HG02852 (cell line): Measurements from ENCODE around the gene TRAF3IP1.
"Not testable (repeated sequence)": the region's sequence is repeated elsewhere in the genome, so short reads cannot be mapped to it uniquely, and the experiment has no call there.

Experiments
- ATAC-seq: cut with Tn5 transposase; IDR thresholded peaks from one replicate; pipeline ENCODE4 v1.9.1; 2021; ENCODE audit warnings: mild to moderate bottlenecking, moderate library complexity; ENCODE audit not compliant: unreplicated experiment

Gene TRAF3IP1

DNA sequence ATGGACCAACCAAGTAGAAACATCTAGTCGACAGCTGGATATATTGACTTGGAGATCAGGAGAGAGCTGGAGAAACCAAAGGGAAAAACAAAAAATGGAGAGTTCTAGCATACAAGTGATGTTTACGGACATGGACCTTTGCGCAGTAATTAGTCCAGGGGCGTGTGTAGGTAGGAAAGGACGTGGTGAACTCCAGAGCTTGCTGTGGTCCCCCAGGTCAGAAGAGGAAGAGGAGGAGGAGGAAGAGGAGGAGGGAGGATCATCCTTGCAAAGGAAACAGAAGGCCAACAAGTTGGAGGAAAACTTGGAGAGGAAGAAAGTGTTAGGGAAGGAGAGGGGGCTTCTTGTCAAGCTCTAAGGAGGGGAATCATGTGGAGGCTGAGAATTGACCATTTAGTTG lies 17.5 kb downstream of the TRAF3IP1 start:
- no peak for ATAC-seq

DNA sequence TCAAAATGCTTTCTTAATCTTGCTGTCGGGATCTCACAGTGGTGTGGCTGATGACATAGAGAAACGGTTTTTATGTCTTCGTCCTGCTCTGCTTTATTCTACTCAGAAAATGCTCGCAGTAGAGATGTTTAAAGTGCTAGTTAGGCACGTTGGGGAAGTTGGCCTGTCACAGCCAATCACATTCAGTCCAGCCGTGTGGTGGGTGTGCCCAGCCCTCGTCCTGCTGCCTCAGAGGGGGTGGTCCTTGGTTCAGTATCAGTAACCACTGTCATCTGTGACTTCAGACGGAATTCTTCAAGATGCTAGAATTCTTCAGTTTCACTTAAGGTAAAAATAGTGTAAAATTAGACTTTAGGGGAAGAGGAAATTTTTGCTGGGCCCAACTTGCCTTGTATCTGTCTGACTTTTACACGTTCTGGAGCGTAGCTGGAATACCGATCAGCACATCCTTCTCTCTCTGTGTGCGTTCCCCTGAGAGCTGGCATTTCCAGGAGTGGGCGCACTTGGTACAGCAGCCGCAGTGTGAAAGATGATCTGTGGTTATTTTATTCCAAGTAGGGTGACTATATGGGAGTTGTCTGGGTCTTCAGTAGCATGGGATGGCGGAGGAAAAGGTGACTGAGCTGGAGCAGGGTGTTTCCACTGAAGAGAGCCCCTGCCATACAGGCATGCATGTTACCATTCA lies 18.5 kb downstream of the TRAF3IP1 start:
- no peak for ATAC-seq

DNA sequence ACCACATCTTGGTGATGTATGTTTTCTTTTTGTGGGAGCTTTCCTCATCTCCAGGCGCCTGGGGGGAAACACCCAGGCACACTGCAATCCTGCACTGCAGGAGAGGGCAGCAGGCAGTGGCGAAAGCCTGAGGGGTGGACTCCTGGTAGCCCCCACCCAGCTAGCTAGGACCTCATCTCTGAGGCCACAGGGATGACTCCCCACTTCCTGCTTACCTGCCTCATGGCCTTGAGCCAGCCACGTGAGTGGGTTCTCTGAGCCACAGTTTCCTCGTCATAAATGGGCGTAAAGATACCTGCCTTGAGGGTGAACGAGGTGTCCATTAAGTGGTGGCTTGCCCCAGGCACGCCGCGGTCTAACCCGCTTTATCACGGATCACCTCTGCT lies 19.1 kb downstream of the TRAF3IP1 start:
- no peak for ATAC-seq

DNA sequence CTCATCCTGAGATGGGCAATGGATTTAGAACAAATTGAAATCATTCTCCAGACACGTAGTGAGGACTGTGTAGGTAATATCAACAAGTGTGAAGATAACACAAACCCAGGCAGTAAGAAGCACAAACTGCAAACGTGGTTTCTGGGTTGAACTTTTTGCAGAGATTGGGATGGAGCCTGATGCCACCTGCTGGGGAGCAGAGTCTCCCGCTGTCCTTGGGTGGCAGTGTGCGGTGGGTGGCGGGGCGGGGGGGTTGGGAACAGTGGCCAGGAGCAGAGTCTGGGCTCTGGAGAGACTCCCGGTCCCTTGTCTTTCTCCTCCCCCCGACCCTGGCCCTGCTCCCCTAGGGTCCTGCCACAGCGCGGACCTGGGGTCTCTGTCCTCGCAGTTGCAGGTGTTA lies 19.5 kb downstream of the TRAF3IP1 start:
- no peak for ATAC-seq

DNA sequence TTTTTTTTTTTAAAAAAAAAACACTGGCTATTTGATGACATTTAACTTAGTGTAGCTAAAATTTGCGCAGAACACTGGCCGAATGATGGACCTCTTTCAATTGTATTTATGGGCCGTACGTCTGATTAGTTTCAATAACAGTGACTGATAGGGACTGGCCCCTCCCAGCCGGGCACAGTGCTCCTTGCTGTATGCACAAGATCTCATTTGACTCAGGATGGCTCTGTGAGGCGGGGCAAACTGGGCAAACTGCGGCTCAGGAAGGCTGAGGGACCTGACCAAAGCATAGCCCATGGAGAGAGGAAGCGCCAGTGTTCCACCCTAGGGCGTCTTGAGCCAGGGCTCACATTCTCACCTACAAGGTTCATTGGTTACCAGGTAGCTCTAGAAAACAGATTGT lies 21.2 kb downstream of the TRAF3IP1 start:
- ATAC-seq, result no peak

DNA sequence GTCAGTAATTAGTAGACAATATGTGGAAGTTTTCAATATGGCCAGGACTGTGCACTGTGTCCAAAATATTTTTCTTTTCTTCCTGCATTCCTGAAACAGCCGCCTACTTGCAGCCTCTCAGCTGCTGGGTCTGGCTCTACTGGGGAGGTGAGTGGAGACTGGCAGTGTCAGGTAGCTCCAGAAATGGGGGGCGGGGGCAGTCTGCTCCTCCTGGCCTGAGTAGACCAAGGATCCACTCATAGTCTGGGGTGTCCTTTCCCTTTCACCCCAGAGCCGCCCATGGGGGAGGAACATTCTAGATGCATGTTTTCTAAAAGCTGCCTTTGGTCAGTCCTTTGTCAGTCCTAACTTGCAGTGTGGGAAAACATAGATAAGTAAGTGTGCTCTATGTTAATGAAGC lies 23.7 kb downstream of the TRAF3IP1 start:
- no peak for ATAC-seq

DNA sequence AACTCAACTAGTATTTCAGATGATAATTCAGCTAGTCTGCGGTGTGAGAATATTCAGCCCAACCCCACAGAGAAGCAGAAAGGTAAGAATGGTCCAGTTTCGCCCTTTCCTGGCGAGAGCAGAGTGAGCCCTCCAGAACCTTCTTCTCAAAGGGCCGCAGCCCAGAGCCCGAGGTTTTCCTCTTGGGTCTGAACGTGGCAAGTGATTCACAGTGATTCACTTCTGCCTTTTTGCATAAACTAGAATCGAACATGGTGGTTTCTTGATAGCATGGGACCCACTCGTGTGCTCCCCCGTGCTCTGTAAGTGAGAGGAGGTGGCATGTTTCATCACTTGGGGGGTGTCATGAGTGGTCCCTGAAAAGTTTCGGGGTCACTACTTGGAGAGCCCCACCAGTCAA lies 24.2 kb downstream of the TRAF3IP1 start:
- ATAC-seq, result no peak

DNA sequence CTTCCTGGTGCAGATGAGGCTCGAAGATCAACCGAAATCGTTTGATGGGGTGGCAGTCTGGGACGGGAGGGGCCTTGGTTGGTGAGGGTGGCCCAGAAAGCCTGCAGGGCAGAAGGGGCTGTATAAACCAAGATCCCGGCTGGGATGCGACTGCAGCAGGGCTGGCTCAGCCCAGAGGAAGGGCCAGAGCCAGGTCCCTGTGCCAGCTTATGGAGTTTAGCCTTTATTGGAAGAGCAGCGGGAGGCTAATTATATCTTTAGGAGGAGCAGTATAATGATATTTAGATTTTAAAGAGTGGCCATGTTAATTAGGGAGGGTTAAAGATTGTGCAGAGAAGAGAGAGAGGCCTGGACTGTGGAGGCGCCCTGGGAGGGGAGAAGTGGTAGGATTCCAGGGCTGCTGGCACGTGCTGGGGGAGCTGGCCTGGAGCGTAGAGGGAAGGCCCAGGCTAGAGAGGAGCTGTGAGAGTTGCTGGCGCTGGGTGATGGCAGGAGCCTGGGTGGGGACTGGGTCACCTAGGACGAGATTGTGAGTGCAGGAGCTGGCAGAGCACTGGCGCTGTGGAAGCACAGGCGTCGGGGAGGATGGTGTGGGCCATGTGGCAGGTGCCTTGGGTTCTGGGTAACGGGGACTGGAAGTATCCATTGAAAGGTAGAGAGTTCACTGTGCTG lies 25.1 kb downstream of the TRAF3IP1 start:
- ATAC-seq, result no peak

DNA sequence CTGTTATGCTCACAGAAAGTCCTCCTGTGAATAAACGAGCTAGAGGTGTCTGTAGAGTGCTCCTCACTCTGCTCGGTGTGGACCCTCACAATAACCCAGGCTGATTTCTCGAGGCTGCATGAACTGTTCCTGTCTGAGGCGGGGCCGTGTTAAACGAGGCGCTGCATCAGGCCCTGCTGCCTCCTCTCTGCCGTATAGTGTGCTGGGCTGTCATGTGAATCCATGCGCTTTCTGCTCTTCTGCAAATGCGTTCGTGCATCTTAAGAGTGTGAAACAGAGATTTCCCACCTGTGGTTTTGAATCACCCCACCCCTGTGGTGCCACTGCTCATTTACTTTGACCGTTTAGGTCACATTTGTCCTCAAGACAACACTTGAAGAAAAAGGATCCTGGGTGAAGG lies 26.2 kb downstream of the TRAF3IP1 start:
- ATAC-seq, result no peak

DNA sequence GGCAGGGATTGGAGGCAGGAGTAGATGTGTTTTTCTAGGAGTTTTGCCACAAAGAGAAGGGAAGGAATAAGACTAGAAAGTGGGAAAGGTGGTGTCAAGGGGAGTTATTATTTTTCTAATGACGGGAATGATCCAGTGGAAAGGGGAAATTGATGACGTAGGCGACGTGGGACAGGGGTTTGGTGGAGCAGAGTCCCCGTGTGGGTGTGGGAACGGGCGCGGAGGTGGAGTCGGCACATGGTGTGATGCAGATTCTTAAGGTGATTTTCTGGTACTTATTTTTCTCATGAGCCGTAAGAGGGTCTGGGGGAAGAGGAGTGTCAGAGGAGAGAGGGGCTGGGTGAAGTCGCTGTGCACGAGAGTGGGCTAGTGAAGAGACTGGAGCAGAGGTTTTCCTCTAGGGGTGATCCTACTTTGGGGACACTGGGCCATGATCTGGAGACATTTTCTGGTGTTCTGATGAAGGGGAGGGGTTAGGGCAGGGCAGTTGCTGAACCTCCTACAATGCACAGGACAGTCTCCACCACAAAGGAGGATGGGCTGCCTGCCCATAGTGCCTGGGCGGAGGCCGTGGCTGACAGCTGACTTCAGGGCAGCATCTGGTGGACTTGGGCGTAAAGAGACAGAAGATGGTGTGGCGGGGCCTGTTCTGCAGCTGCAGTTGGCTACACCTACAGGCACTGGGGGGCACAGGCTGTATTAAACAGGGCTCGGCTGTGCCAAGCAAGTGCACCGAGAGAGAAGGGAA lies 30.0 kb downstream of the TRAF3IP1 start:
- no peak for ATAC-seq

DNA sequence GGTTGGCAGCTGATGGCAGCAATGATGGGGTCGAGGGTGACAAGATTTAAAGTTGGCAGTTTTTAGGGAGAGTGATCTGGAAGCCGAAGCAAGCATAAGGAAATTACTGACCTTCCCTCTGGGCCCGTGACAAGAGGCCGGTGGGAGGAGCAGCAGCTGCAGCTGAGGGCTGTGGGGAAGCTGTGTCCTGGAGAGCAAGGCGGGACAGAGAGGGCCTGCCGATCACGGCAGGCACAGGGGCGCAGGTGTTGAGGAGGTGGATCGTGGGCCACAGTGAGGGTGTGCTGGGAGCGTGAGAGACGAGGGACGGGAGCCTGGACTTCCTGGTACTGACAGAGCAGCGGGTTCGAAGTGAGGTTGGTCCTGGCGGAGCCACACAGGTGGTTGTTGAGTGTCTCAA lies 31.0 kb downstream of the TRAF3IP1 start:
- no peak for ATAC-seq

DNA sequence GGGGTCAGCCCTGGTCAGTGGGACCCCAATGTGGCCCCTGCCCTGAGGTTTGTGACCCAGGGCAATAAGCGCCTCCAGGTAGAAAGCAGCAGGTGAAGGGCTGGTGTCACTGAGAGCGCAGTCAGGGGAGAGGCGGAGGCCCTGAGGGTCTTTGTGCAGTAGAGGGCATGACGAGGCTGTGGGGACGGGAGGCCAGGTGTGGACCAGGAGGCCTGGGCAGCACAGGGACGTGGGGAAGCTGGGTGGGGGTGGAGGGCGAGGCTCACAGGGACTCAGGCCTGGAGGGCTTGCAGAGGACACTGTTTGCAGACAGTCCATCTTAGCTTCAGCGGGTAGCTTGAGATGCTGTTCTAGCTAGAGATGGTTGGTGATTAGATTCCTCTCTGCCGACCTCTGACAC lies 32.0 kb downstream of the TRAF3IP1 start:
- ATAC-seq, result no peak

DNA sequence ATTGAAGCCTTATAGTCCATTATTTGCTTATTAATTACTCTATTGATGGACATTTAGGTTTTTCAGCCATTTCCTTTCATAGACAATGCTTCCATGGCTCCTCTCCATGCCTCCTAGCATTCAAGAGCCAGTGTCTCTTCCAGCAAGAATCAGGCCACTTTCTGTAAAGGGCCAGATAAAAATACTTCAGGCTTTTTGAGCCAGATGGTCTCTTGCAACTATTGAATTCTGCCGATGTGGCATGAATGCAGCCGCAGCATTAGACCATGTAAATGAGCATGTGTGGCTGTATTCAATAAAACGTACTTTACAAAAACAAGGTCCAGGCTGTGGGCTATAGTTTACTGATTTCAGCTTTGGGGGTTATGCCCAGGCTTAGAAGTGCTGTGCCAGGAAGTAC lies 38.5 kb downstream of the TRAF3IP1 start:
- no peak for ATAC-seq

DNA sequence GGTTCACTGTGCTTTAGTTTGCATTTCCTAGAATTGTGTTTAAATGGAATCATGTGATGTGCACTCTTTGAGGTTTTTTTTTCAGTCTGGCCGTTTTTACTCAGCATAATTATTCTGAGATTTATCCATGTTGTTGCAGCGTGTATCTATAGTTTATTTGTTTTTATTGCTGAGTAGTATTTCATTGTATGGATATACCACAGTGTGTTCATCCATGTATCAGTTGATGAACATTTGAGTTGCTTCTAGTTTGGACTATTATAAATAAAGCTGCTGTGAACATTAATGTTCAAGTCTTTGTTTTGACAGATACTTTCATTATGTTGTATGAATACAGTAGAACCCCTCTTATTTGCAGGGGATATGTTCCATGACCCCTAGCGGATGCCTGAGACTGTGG lies 39.1 kb downstream of the TRAF3IP1 start:
- ATAC-seq, result no peak

DNA sequence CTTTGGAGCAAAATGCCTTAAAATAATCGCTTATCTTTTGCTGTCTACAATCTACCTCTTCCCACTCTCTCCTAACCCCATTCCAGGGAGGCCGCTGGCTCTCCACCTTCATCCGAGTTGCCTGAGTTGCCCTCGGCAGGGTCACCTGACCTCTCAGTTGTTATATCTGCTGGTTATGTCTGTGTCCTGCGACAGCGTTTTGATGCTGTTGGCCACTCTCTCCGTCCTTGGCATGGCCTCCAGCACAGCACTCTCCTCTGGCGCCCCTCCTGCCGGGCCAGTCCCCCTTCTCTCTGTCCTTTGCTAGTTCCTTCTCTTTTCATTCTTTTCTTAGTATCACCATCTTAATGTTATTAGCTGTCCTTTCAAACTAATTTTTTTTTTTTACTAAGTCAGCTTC lies 41.6 kb downstream of the TRAF3IP1 start:
- ATAC-seq, result no peak

DNA sequence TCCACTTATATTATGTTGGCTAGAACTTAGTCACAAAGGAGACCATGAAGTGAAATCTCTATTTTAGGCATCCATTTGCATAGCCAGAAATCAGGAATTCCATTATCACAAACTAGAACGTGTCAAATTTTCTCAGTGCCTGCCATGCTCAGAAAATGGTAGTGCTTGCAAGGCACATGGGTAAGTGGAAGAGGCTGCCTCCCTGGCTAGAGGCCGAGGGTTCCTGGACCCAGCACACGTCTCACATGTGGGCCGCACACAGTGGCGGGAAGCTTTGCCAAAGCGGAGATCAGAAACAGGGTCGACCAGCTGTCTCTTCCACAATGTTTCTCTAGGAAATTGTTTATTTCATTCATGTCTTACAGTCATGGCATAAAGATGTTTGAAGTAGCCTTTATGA lies 42.3 kb downstream of the TRAF3IP1 start:
- ATAC-seq, result no peak

DNA sequence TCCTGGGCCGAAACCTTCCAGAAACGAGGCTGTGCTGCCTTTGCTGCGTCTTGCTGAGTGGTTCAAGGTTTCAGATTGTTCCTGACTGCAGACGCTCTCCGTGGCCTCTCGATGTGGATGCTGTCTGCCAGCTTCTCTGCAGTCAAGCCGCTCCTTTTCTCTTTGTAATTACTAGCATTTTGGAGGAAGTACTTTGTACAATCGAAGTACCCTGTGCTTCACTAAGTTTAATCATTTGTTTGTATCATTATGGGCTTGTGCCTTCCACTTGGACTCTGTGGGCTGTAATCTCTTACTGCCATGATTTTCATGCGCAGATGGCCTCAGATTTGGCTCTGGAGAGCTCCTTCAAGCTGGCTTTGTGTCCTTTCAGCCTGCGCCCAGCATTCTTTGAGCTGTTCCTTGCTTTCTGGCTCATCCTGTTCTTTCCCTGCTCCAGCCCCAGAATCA lies 49.3 kb downstream of the TRAF3IP1 start:
- no peak for ATAC-seq

DNA sequence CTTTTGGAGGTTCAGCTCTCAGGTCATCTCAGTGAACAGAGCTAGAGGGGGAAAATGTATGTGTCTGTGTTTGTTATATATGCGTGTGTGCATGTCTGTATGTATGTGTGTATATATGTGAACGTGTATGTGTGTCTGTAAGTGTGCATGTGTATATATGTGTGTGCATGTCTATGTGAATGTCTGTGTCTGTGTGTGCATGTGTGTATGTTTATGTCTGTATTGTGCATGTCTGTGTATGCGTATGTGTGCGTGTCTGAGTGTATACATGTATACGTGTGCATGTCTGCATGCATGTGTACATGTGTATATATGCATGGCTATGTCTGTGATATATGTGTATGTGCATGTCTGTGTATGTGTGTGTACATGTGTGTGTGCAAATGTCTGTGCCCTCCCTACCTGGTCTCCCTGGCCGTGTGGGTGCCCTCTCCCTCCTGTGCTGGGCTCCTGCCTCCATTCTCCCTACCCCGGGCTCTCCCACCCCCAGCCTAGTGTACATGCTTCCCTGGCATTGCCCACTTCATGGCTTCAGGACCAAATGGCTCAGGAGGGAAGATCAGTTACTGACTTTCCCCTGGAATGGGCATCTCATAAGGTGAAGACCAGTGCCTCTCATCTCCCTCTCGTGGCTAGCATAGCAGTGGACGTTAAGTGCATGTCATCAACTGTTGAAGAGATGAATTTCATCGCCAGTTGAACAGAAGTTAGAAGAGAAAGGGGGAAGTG lies 49.9 kb downstream of the TRAF3IP1 start:
- no peak for ATAC-seq

DNA sequence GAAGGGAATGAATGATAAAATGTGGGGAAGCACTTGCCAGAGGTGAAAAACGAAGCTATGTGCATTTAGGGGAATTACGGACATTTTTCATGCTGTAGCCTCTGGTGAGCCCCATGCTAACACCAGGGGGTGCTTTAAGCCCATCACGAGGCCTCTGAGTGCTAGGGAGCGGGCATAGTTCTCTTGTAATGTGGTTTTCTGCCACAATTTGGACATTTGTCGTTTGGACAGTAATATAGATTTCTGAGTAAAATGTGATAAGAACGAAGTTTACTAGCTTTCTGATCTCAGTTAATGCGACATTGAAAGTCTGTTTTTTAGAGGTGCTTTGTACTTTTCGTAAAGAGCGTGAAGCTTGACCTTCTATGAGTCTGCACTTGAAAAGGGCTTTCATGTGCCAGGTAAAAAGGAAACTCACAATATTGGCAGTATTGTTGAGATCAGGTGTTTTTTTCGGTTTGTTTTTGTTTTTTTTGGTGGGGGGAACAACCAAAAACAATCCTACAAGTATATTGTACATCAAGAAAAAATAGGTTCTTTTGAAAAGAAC lies 50.6 kb downstream of the TRAF3IP1 start:
- no peak for ATAC-seq

DNA sequence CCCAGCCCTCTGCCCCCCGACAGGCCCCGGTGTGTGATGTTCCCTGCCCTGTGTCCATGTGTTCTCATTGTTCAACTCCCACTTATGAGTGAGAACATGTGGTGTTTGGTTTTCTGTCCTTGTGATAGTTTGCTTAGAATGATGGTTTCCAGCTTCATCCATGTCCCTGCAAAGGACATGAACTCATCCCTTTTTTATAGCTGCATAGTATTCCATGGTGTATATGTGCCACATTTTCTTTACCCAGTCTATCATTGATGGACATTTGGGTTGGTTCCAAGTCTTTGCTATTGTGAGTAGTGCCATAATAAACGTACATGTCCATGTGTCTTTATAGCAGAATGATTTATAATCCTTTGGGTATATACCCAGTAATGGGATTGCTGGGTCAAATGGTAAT lies 52.0 kb downstream of the TRAF3IP1 start:
- ATAC-seq, result not testable (repeated sequence)

DNA sequence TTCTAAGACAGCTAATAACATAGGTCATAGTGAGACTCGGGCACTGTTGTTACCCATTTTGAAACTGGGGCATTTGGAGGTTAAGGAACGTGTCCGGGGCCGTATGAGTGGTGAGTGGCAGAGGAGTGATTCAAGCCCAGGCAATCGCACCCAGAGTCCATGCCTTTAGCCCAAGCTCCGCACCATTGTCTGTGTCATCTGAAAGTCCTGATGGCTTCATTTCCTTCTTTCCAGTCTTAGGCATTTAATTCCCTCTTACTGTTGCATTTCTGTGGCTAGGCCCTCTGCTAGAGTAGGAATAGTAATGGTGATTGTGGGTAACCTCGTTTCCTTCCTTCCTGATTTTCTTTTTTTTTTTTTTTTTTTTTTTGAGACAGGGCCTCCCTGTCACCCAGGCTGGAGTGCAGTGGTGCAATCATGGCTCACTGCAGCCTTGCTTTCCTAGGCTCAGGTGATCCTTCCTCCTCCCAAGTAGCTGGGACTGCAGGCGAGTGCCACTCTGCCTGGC lies 56.6 kb downstream of the TRAF3IP1 start:
- ATAC-seq, result no peak
